SK-N-SH (cell line): ENCODE data around the gene FGL2. TPM values are rescaled to one million over a fixed set of nuclear protein-coding genes. Genes with fewer than 3 reads are reported as not detected.

Experiments
- CTCF ChIA-PET: fragments of 300-600, 350-600 bp; formaldehyde crosslinking; extraction: SDS; loops from one replicate; lab custom pipeline; 2021; lab: Yijun Ruan, JAX
- POLR2A ChIA-PET: fragments of 350-600 bp; sonication (Branson Sonifier 250); formaldehyde crosslinking; extraction: SDS; loops from one replicate; lab custom pipeline; 2020; ENCODE audit warnings: antibody characterized with exemption, inconsistent platforms; lab: Yijun Ruan, JAX
- DNase-seq: peaks from one replicate; pipeline ENCODE4 v3.0.0; 2012
- H2AFZ ChIP-seq: fragments of 200-600 bp; sonication (generic); 2 replicates; pipeline ENCODE4 v1.8.1; 2016; ENCODE audit warnings: antibody characterized with exemption, mild to moderate bottlenecking, low read depth
- H3F3A ChIP-seq: fragments of 200-600 bp; sonication (generic); replicated peaks from 2 replicates; pipeline ENCODE3; 2016; ENCODE audit warnings: antibody characterized with exemption, mild to moderate bottlenecking; ENCODE audit not compliant: insufficient read depth
- H3K27ac ChIP-seq, 2 experiments: fragments of 200-500 bp in 1 of 2; fragments of 200-600 bp in 1 of 2; sonication (Bioruptor generic) in 1 of 2; sonication (generic), shearing (Covaris generic) in 1 of 2; 2 replicates each; pipeline versions ENCODE4 v1.5.1 to v1.6.1; 2014 to 2016; ENCODE audit warnings: low read depth in 2 of 2, inconsistent platforms in 1 of 2, low read length in 1 of 2, mild to moderate bottlenecking in 1 of 2, mixed read lengths in 1 of 2
- H3K27me3 ChIP-seq: fragments of 200-600 bp; sonication (generic), shearing (Covaris generic); 2 replicates; pipeline ENCODE4 v1.6.1; 2016; ENCODE audit warnings: mixed run types; ENCODE audit not compliant: insufficient read depth
- H3K36me3 ChIP-seq, 2 experiments: fragments of 200-500 bp in 1 of 2; fragments of 200-600 bp in 1 of 2; sonication (Bioruptor generic) in 1 of 2; sonication (generic) in 1 of 2; replicated peaks in 1 of 2; 2 replicates each; pipeline versions ENCODE3 to v1.5.1; 2014 to 2016; ENCODE audit warnings: low read length in 1 of 2, mild to moderate bottlenecking in 1 of 2; ENCODE audit not compliant: insufficient read depth in 2 of 2, control insufficient read depth in 1 of 2
- H3K4me1 ChIP-seq, 2 experiments: fragments of 200-500 bp in 1 of 2; fragments of 200-600 bp in 1 of 2; sonication (Bioruptor generic) in 1 of 2; sonication (generic), shearing (Covaris generic) in 1 of 2; 2 replicates each; pipeline versions ENCODE4 v1.5.1 to v1.6.1; 2014 to 2016; ENCODE audit warnings: low read depth in 1 of 2, low read length in 1 of 2, mixed run types in 1 of 2; ENCODE audit not compliant: insufficient read depth in 2 of 2, control insufficient read depth in 1 of 2
- H3K4me2 ChIP-seq: fragments of 200-600 bp; sonication (generic), shearing (Covaris generic); 2 replicates; pipeline ENCODE4 v1.6.1; 2017; ENCODE audit warnings: mixed run types
- H3K4me3 ChIP-seq, 2 experiments: fragments of 200-500 bp in 1 of 2; fragments of 200-600 bp in 1 of 2; sonication (Bioruptor generic) in 1 of 2; sonication (generic), shearing (Covaris generic) in 1 of 2; 2 replicates each; pipeline versions ENCODE4 v1.5.1 to v1.8.1; 2014 to 2016; ENCODE audit warnings: low read depth in 2 of 2, inconsistent platforms in 1 of 2, low read length in 1 of 2, mild to moderate bottlenecking in 1 of 2, mixed read lengths in 1 of 2, moderate library complexity in 1 of 2
- H3K79me2 ChIP-seq: fragments of 200-600 bp; sonication (generic); 2 replicates; pipeline ENCODE4 v1.8.1; 2017; ENCODE audit warnings: mild to moderate bottlenecking; ENCODE audit not compliant: insufficient read depth
- H3K9ac ChIP-seq: fragments of 200-600 bp; sonication (generic); 2 replicates; pipeline ENCODE4 v1.6.1; 2017; ENCODE audit warnings: mixed run types
- H3K9me2 ChIP-seq: fragments of 200-600 bp; sonication (generic); 2 replicates; pipeline ENCODE4 v1.6.1; 2017; ENCODE audit warnings: mixed run types
- H3K9me3 ChIP-seq: fragments of 200-600 bp; sonication (generic); 2 replicates; pipeline ENCODE4 v1.6.1; 2017; ENCODE audit warnings: mixed run types, mild to moderate bottlenecking, moderate library complexity
- H4K20me1 ChIP-seq: fragments of 200-600 bp; sonication (generic); 2 replicates; pipeline ENCODE4 v1.6.1; 2017; ENCODE audit warnings: mild to moderate bottlenecking, mixed run types; ENCODE audit not compliant: insufficient read depth
- EZH2phosphoT487 ChIP-seq: fragments of 200-600 bp; sonication (generic); IDR thresholded peaks from 2 replicates; pipeline ENCODE4 v1.6.1; 2017; ENCODE audit warnings: low read depth, mixed run types, mild to moderate bottlenecking, antibody characterized with exemption, moderate library complexity, borderline replicate concordance
- FOXJ3 ChIP-seq: sonication (generic); formaldehyde crosslinking; IDR thresholded peaks from 2 replicates; pipeline ENCODE4 v1.5.1; 2020; ENCODE audit warnings: mild to moderate bottlenecking, missing genetic modification reagents
- FOXM1 ChIP-seq: IDR thresholded peaks from 2 replicates; pipeline ENCODE4 v1.4.0; 2012; ENCODE audit warnings: low read depth, mild to moderate bottlenecking
- GATA2 ChIP-seq: sonication (generic); formaldehyde crosslinking; IDR thresholded peaks from 2 replicates; pipeline ENCODE4 v1.5.0; 2020; ENCODE audit warnings: mild to moderate bottlenecking, missing genetic modification reagents
- IRF3 ChIP-seq: fragments of 150-350 bp; IDR thresholded peaks from 2 replicates; pipeline ENCODE4 v1.6.1; 2016; ENCODE audit warnings: mild to moderate bottlenecking, low read depth, low read length
- JUND ChIP-seq: IDR thresholded peaks from 2 replicates; pipeline ENCODE4 v1.4.0; 2012
- MAX ChIP-seq: IDR thresholded peaks from 2 replicates; pipeline ENCODE4 v1.4.0; 2012; ENCODE audit warnings: low read depth
- NFIC ChIP-seq: IDR thresholded peaks from 2 replicates; pipeline ENCODE4 v1.4.0; 2012; ENCODE audit warnings: borderline replicate concordance
- POLR2AphosphoS5 ChIP-seq: IDR thresholded peaks from 2 replicates; pipeline ENCODE4 v1.6.1; 2012; ENCODE audit warnings: low read depth, low read length
- RCOR1 ChIP-seq: fragments of 150-350 bp; IDR thresholded peaks from 2 replicates; pipeline ENCODE4 v1.6.1; 2017; ENCODE audit warnings: antibody characterized with exemption, low read length
- SIN3A ChIP-seq: IDR thresholded peaks from 2 replicates; pipeline ENCODE4 v1.6.1; 2012; ENCODE audit warnings: low read depth, mild to moderate bottlenecking, low read length, moderate library complexity, borderline replicate concordance
- SMC3 ChIP-seq: IDR thresholded peaks from 2 replicates; pipeline ENCODE4 v1.6.1; 2012; ENCODE audit warnings: low read depth, low read length, improper control_type of control experiment
- TAF1 ChIP-seq: IDR thresholded peaks from 2 replicates; pipeline ENCODE4 v1.6.1; 2012; ENCODE audit warnings: low read depth, mild to moderate bottlenecking, low read length, moderate library complexity, borderline replicate concordance
- TCF12 ChIP-seq: IDR thresholded peaks from 2 replicates; pipeline ENCODE4 v1.4.0; 2012
- USF2 ChIP-seq: fragments of 150-350 bp; IDR thresholded peaks from 2 replicates; pipeline ENCODE4 v1.6.1; 2017; ENCODE audit warnings: antibody characterized with exemption, low read length, low read depth, borderline replicate concordance
- YY1 ChIP-seq: IDR thresholded peaks from 2 replicates; pipeline ENCODE4 v1.4.0; 2012; ENCODE audit warnings: low read depth, mild to moderate bottlenecking
- WGBS: methylation state at CpG from one replicate; pipeline ENCODE4 v1.1.6; 2017; ENCODE audit warnings: low lambda C conversion rate; 5-methylcytosine and 5-hydroxymethylcytosine counted together
- polyA plus RNA-seq, 3 experiments: library from polyadenylated mRNA; depleted of rRNA; stranded (reverse); fragments of >200 nt; gene quantifications; 2 replicates each; pipeline ENCODE4 v1.2.3, GENCODE V29; 2012

FGL2 gene
- polyA plus RNA-seq, 1 of the 3 experiments (the other 2 are of a cell fraction): not detected

- Histone ChIP-seq H3F3A (peaks cover 6% of the 10 kb centered on the region), H3K4me3 (no peak overlapping the region), H3K4me2 (no peak overlapping the region), H3K27ac (no peak overlapping the region), H4K20me1 (no peaks in the 10 kb centered on the region), H3K9ac (no peak overlapping the region), H2AFZ (no peak overlapping the region), H3K9me3 (no peaks in the 10 kb centered on the region), H3K4me1 (peaks cover 4 to 5% of the 10 kb centered on the region in 2 experiments; a peak in 2 of 4 replicates), H3K79me2 (no peaks in the 10 kb centered on the region), H3K36me3 (no peaks in the 10 kb centered on the region), H3K9me2 (no peaks in the 10 kb centered on the region), H3K27me3 (no peaks in the 10 kb centered on the region)
- TF ChIP-seq USF2 (no peak), SMC3 (no peak), SIN3A (no peak), TAF1 (no peak), POLR2AphosphoS5 (no peak), FOXM1 (no peak), JUND (no peak), EZH2phosphoT487 (no peak), IRF3 (no peak), GATA2 (CRISPR knock-in tag) (no peak), RCOR1 (no peak), MAX (no peak), FOXJ3 (CRISPR knock-in tag) (no peak), YY1 (no peak)
- DNase-seq: no peak
- CTCF ChIA-PET: interaction anchor here (0.9 to 1.8 kb wide), 2 partner anchors 61 to 146 kb away, joined by 3 read pairs; no protein-coding TSS in a partner anchor
- 76% methylated on average over 2 of the region's 2 CpGs for WGBS
- POLR2A ChIA-PET: no interaction called here
Observed at GRCh38 chr7:77185866-77186265, 13.8 kb downstream of the FGL2 start.

- TF ChIP-seq NFIC: no peak
- peak; percentile 53; the same call in 1 of the 2 replicates for TF ChIP-seq TCF12
- H3K9me3 ChIP-seq: no peaks in the 10 kb centered on the region
- 21% methylated on average over 3 of the region's 3 CpGs for WGBS
- H4K20me1 ChIP-seq: no peaks in the 10 kb centered on the region
- H3K79me2 ChIP-seq: no peaks in the 10 kb centered on the region
- H3K4me1 ChIP-seq: peaks cover 4 to 5% of the 10 kb centered on the region in 2 experiments; a peak in 2 of 4 replicates
- no peak overlapping the region for H3K9ac ChIP-seq
- H3F3A ChIP-seq: peaks cover 6% of the 10 kb centered on the region
- H2AFZ ChIP-seq: no peak overlapping the region
- H3K27me3 ChIP-seq: no peaks in the 10 kb centered on the region
- CTCF ChIA-PET: interaction anchor here (1.8 kb wide), 1 partner anchor 147 kb away, joined by 3 read pairs; no protein-coding TSS in a partner anchor
- POLR2A ChIA-PET: no interaction called here
- H3K9me2 ChIP-seq: no peaks in the 10 kb centered on the region
- H3K27ac ChIP-seq: peak overlapping the region in 1 of 2 experiments; percentile 55; a peak in 1 of 4 replicates
- no peak for DNase-seq
- H3K36me3 ChIP-seq: no peaks in the 10 kb centered on the region
- H3K4me3 ChIP-seq: no peak overlapping the region
- no peak overlapping the region for H3K4me2 ChIP-seq
Observed at GRCh38 chr7:77184990-77185389, 14.6 kb downstream of the FGL2 start.
